Superior temporal gyrus (tissue), 1 donor: ENCODE results near the gene KRTAP7-1.

Experiments used
- DNase-seq: peaks from one replicate; pipeline ENCODE4 v3.0.0-alpha.2; 2016; ENCODE audit errors: extremely low spot score

The KRTAP7-1 gene

GRCh38 chr21:30829659-30830058, at the start of gene KRTAP7-1:
KRTAP7-1 (minus strand) TSS chr21:30829759; CDS start chr21:30829698, 61 bp downstream.
- DNase-seq = no peak

GRCh38 chr21:30874526-30874925, 45.0 kb upstream of the KRTAP7-1 start:
- DNase-seq = no peak

GRCh38 chr21:30847627-30848500, 18.3 kb upstream of the KRTAP7-1 start:
- no peak for DNase-seq

DNA sequence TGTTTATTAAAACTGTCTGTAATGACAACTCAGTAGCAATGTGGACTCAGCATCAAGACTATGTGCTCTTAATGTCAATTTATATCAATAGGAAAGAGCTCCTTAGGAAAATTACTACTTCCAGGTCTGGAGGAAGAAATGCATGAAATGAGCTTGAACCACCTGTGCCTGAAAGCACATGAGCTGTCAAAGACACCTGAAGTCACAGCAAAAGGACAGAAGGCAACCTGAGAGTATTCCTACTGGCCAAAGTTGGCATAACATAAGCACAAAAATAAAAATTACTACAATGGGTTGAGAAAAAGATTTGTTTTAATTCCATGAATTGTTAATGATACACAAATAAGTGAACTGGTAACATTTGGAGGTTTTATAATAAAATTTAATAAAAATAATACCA, 13.4 kb upstream of the KRTAP7-1 start:
- no peak for DNase-seq

GRCh38 chr21:30839304-30839703, 9.7 kb upstream of the KRTAP7-1 start:
- no peak for DNase-seq

DNA sequence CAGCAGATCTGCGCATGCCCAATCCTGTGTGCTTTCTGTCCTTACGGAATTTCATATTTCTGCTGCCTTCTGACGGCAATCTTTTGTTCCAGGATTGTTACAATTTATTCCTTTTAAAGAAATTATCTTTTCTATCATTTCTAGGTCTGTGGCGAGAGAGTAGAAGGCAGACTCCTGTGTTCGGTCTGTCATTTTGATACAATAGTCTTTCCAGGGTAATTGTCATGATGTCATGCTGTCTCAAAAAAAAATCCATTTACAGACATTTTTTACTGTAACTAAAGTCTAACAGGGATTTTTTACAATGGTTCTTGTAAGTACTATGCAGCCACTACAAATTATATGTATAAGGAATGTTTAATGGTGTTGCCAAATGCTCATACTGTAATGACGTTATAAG, 9.0 kb upstream of the KRTAP7-1 start:
- no peak for DNase-seq

DNA sequence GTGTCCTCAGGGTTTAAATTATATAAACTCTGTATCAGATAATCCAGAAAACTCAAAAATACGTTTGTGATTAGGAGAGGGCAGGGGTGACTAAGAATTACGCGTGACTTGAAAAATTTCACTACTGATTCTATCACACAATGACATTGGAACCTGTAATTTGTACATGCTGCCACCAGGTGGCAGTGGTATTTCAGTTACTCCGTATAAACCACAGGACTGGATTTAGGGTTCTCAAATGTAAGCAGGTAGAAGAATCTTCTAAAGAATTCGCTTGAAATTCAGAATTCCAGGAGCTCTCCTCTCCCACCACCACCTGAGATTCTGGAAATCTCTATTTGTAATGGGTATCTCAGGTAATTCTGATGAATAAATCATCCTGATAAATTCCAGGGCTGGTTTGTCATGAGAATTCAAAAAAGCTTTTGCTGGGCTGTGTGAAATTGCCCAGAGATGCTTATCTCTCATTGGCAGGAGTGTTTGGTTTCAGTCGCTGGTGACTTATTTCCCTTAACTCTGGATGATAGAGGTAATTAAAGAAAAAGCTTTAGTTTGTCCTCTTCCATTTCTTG, 1.7 kb upstream of the KRTAP7-1 start:
- no peak for DNase-seq

GRCh38 chr21:30818837-30819610, 10.5 kb downstream of the KRTAP7-1 start:
- DNase-seq = no peak

- no peak for DNase-seq
Observed at GRCh38 chr21:30813174-30813573, 16.4 kb downstream of the KRTAP7-1 start, which contains the start of gene KRTAP8-1. KRTAP8-1 (minus strand) TSS chr21:30813274; CDS start chr21:30813220, 54 bp downstream.

- no peak for DNase-seq
Observed at GRCh38 chr21:30800605-30801004, 29.0 kb downstream of the KRTAP7-1 start.

- no peak for DNase-seq
Observed at GRCh38 chr21:30793581-30794314, 35.8 kb downstream of the KRTAP7-1 start.

DNA sequence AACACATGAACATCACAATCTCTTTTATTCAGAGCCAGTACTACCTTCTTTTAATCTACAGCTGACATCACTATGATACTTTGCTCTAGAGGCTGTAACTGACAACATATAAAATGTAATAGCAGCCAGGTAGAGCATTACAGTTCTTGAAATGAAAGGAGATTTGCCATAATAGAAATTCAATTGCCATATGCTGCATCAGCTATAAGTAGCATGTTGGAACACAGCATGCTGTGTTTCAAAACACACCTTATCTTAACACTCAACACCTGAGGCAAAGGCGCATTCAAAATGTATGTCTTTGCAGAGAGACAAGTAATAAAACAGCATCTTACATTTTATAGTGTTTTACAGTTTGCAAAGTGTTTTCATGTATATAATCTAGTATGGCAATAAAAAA, 50.3 kb downstream of the KRTAP7-1 start:
- no peak for DNase-seq
